GM21515 (cell line): ENCODE data around the gene AKAP7.

Experiments
- ATAC-seq: cut with Tn5 transposase; IDR thresholded peaks from one replicate; pipeline ENCODE4 v1.9.1; 2021; ENCODE audit not compliant: unreplicated experiment

AKAP7 gene

GRCh38 chr6:131197716-131198115 lies 62.4 kb downstream of the AKAP7 start:
- ATAC-seq: no peak

GRCh38 chr6:131199568-131200272 lies 64.5 kb downstream of the AKAP7 start:
- peak; percentile 100 for ATAC-seq

DNA sequence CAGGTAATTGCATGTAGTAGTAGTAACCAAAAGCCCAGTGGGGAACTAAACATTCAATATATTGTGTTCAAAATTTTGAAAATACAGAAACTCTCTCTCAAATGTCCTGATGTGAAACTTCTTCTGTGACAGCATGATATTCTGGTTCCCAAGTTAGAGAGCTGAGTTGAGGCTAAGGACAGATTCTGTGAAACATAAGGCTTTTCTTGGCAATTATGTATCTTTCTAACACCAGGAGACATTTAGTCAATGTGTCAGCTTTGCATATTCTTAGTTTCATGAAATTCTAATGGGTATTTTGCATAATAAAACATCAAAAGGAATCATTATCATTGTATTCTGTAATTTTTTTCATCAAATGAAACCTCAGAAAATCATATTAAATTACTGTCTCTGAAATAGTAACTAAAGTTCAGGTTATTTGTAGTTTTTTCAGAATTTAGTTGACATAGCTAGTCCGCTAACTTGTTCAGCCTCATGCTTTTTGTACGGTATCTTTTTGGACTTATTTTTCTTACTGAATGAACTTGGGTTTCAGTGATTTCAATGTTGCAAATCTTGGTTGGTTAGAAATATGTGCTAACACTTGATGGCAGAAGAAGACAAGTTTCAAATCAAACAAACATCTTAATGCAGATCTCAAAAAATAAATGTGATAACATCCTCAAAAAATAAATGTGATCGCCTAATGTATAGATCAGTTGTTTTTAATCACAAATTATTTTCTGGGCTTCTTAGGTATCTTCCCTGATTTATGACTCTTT lies 70.4 kb downstream of the AKAP7 start:
- no peak for ATAC-seq

DNA sequence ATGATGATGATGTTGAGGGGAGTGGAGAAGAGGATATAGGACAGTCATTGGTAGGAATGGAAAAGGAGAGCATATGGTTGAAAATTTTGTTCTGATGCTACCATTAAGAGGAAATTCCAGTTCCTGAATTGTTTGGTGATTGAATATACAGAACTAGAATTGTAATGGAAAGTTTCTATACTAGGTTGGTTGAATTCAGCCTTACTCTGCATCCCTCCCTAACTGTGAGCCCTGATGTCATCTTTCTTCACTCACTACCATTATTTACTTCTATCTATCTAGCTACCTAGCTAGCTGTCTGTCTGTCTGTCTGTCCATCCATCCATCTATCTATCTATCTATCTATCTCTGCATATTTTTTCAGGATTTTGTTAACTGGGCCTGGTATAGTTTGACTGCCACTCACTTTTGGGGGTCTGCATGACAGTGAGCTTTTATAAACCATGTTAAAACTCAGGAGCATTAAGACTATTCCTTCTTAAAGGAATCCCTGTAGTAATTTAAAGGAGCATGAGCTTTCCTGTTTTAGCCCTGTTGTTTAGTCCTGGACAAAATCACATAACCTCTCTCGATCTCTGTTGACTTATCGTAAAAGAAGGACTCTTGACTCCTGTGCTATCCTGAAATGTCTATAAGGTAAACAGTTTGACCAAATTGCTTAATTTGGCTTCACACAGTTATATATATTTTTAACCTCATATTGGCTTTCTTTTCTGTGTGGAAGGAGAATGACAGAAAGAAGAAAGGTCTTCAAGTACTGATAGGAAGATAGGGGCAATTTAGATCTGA lies 71.4 kb downstream of the AKAP7 start:
- ATAC-seq: no peak

GRCh38 chr6:131208787-131209186 lies 73.5 kb downstream of the AKAP7 start:
- no peak for ATAC-seq

DNA sequence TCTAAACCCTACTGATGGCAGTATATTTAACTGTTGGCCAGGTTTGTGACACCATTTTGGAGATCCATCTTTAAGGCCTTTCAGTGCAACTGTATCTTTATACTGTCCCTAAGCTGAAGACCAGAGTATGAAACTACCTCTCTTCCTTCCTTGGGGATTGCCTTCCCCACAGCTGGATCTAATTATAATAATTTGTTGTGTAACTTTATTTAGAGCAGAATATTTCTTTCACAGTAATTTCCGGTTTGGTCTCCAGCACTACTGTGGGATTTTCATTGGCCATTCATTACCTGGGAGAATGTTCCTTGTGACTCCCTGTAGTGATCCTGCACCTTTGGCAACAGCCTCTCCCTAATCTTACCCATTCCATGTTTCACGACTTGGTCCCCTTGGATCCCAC lies 75.2 kb downstream of the AKAP7 start:
- no peak for ATAC-seq

- no peak for ATAC-seq
These were observed 76.8 kb downstream of the AKAP7 start for GRCh38 chr6:131212024-131212423.

DNA sequence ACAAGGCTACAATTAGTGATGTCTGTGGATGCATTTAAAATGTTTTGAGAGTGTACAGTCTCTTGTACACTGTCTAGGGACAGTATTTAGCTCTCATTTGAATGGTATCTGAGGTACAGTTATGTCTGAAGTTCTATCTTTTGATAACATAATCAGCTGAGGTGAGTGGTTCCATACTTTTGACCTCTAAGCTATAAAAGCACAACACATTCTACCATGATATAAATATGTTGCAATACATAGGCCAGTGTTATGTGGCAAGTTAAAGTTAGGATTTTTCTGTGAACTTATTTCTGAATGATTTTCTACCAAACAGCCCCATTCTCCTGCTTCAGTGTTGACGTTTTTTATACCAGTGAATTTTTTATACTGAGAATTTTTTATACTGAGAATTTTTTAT lies 77.6 kb downstream of the AKAP7 start:
- ATAC-seq: no peak

DNA sequence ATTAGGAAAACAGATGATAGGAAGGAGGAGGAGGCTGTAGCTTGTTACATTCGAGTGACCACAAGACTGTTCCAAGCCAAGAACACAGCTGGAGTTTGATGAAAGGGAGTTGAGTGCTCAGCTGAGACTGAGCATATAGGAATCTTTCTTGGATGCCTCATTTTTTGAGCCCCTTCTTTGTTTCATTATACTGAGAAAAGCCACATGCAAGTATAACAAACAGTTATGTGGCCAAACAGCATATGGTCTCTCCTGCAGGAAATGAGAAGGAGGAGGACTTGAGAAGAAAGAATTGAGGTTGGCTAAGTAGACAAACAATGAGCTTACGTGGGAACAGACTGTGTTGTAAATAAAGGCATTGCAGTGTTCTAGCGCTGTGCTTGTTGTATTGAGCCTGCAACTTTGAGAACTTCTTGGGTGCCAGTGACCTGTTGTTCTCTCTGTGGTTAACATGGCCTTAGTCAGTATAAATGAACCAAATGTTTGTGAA lies 78.3 kb downstream of the AKAP7 start:
- no peak for ATAC-seq

DNA sequence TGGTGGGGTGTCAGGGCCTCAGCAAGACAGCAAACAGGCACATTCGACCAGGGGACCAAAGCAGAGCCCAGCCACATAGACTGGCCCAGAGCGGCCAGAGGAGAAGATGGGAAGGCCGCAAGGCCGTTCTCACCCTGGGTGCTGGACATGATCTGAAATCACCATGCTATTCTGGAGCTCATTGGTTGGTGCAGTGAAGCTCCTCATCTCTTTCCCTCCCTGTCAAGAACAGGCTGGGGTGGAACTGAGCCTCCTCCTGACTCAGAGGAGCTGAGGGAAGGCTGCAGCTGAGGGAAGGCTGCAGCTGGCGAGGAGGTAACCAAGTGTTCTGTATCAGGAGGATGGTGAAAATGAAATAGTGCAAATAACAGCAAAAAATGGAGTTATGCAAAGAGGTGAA lies 80.0 kb downstream of the AKAP7 start:
- ATAC-seq: no peak

DNA sequence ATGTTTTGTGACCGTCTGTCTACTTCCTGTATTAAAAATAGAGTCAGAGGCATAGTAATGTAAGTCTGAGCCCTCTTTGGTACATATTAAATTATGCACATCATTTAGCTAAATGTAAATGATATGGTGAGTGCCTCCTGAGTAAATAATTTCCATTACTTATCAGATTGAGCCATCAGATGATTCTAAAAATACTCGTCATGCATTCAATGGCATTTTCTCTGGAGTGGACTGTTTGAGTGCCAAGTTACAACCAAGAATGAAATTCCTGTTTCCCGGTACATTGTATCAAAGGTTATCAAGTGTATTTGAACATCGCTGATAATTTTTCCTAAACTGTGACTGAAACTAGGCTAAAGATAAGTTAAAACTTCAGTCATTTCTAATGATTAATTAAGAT lies 81.0 kb downstream of the AKAP7 start:
- ATAC-seq: no peak

GRCh38 chr6:131222773-131223172 lies 87.5 kb downstream of the AKAP7 start:
- ATAC-seq: no peak

DNA sequence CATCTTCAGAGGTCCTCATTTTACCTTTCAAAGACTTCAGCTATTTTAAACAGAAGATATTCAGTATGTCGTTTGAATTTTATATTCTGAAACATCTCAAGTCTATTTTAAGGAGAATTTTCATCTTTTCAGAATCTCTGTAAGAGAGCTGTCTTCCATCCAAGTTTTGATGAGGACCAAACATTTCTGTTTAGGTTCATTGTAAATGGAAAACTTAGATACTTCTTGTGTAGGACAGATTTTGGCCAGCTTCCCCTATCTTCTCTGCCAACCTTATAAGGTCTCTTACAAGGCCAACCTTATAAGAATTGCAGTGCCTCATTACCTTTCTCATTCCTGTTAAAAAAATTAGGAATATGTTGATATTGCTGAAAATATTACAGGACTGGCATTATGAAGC lies 88.1 kb downstream of the AKAP7 start:
- no peak for ATAC-seq

- no peak for ATAC-seq
These were observed 89.9 kb downstream of the AKAP7 start for GRCh38 chr6:131225127-131225526.

GRCh38 chr6:131225959-131226358 lies 90.7 kb downstream of the AKAP7 start:
- ATAC-seq: no peak

DNA sequence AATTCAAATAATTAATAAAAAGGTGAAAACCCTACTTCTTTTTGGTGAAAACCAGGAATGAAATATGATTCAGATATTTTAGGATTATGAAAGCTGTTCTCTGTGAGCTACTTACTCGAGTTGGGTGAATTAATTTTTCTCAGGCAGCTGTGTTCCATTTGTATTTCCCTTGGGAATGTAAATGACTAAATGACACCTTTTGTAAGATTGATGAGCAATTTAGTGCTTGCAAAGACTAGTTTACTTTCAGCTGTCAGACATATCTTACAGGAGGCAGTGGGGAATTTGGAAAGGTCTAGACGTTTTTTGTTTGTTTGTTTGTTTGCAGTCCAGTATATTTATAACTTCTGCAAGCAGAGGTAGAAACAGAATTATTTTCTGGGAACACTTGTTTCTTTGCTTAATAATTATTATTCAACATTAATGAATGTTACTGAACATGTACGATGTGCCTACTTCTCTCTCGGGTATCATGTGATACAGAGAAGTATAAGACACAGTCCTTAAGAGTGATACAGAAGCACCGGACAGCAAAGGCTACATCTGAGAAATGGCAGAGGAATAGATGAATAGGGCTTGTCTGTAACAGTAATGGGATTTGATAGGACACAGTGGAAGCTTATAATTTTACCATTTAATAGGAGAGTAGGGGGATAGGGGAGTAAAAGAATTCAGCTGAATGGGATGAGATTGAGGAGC lies 91.3 kb downstream of the AKAP7 start:
- no peak for ATAC-seq

GRCh38 chr6:131227158-131227543 lies 91.9 kb downstream of the AKAP7 start:
- ATAC-seq: no peak

GRCh38 chr6:131231103-131231502 lies 95.8 kb downstream of the AKAP7 start:
- no peak for ATAC-seq

GRCh38 chr6:131231891-131232290 lies 96.6 kb downstream of the AKAP7 start:
- ATAC-seq: no peak

- no peak for ATAC-seq
These were observed 109.7 kb downstream of the AKAP7 start for GRCh38 chr6:131244942-131245341.

GRCh38 chr6:131250122-131250521 lies 114.9 kb downstream of the AKAP7 start:
- peak; percentile 68 for ATAC-seq
